GM23338 (cell line): ENCODE measurements around the gene HIF3A. TPM values are rescaled to one million over a fixed set of nuclear protein-coding genes. Genes with fewer than 3 reads are reported as not detected.

ENCODE experiments used
- ATAC-seq: fragments of 200-7000 bp; cut with Tn5 transposase; 3 replicates; pipeline ENCODE4 v1.9.1; 2020
- DNase-seq: peaks from one replicate; pipeline ENCODE4 v3.0.0-alpha.2; 2015; ENCODE audit warnings: low spot score
- H2AFZ ChIP-seq: fragments of 200-600 bp; sonication (generic); 2 replicates; pipeline ENCODE4 v1.8.0; 2016; ENCODE audit warnings: antibody characterized with exemption, mild to moderate bottlenecking, moderate library complexity
- H3F3A ChIP-seq: fragments of 200-600 bp; sonication (generic); replicated peaks from 2 replicates; pipeline ENCODE4 v1.8.0; 2017; ENCODE audit warnings: antibody characterized with exemption, mixed run types, low read depth
- H3K27ac ChIP-seq: fragments of 200-600 bp; sonication (generic); 2 replicates; pipeline ENCODE4 v1.6.1; 2016; ENCODE audit warnings: low read depth
- H3K27me3 ChIP-seq: fragments of 200-600 bp; sonication (generic); 2 replicates; pipeline ENCODE4 v1.8.0; 2016; ENCODE audit warnings: mild to moderate bottlenecking, mixed run types, moderate library complexity; ENCODE audit not compliant: insufficient read depth
- H3K36me3 ChIP-seq: fragments of 200-600 bp; sonication (generic); 2 replicates; pipeline ENCODE4 v1.8.0; 2016; ENCODE audit warnings: mild to moderate bottlenecking; ENCODE audit not compliant: insufficient read depth
- H3K4me1 ChIP-seq: fragments of 200-600 bp; sonication (generic); 2 replicates; pipeline ENCODE4 v1.8.0; 2016; ENCODE audit warnings: mild to moderate bottlenecking, moderate library complexity; ENCODE audit not compliant: insufficient read depth
- H3K4me2 ChIP-seq: fragments of 200-600 bp; sonication (generic); 2 replicates; pipeline ENCODE4 v1.7.1; 2017; ENCODE audit warnings: mixed run types
- H3K4me3 ChIP-seq: fragments of 200-600 bp; sonication (generic); 2 replicates; pipeline ENCODE4 v1.6.1; 2016; ENCODE audit warnings: mixed run types
- H3K79me2 ChIP-seq: fragments of 200-600 bp; sonication (generic); replicated peaks from 2 replicates; pipeline ENCODE4 v1.8.0; 2017; ENCODE audit warnings: mild to moderate bottlenecking; ENCODE audit not compliant: insufficient read depth
- H3K9me2 ChIP-seq: fragments of 200-600 bp; sonication (generic); 2 replicates; pipeline ENCODE4 v1.8.0; 2017; ENCODE audit not compliant: insufficient read depth
- H4K20me1 ChIP-seq: fragments of 200-600 bp; sonication (generic); replicated peaks from 2 replicates; pipeline ENCODE4 v1.8.0; 2017; ENCODE audit warnings: mild to moderate bottlenecking; ENCODE audit not compliant: insufficient read depth
- H3K27ac Mint-ChIP-seq: 2 replicates; pipeline ENCODE4 v1.8.0; 2020; ENCODE audit warnings: inconsistent platforms, mild to moderate bottlenecking, moderate library complexity, mixed read lengths
- H3K27me3 Mint-ChIP-seq: 3 replicates; pipeline ENCODE4 v1.8.0; 2022; ENCODE audit warnings: low read depth, mild to moderate bottlenecking, moderate library complexity, mixed read lengths, inconsistent platforms; ENCODE audit not compliant: insufficient read depth, poor library complexity
- H3K36me3 Mint-ChIP-seq: 3 replicates; pipeline ENCODE4 v1.8.0; 2021; ENCODE audit warnings: low read depth, mild to moderate bottlenecking, inconsistent platforms, moderate library complexity, mixed read lengths
- H3K4me1 Mint-ChIP-seq: 3 replicates; pipeline ENCODE4 v1.8.0; 2020; ENCODE audit warnings: mild to moderate bottlenecking, inconsistent platforms, mixed read lengths
- H3K4me3 Mint-ChIP-seq: 3 replicates; pipeline ENCODE4 v1.8.0; 2021; ENCODE audit warnings: moderate library complexity, mild to moderate bottlenecking, inconsistent platforms, mixed read lengths
- H3K9me3 Mint-ChIP-seq: 3 replicates; pipeline ENCODE4 v1.8.0; 2020; ENCODE audit warnings: moderate library complexity, mild to moderate bottlenecking, inconsistent platforms, mixed read lengths
- CREB1 ChIP-seq: fragments of 250-450 bp; sonication (Bioruptor Pico); IDR thresholded peaks from 2 replicates; pipeline ENCODE4 v1.5.0; 2020; ENCODE audit warnings: low read depth, mild to moderate bottlenecking, moderate library complexity
- EZH2 ChIP-seq: fragments of 200-600 bp; sonication (generic); IDR thresholded peaks from one replicate; pipeline ENCODE4 v1.8.0; 2017; ENCODE audit warnings: antibody characterized with exemption, mild to moderate bottlenecking, low read depth; ENCODE audit not compliant: unreplicated experiment
- EZH2phosphoT487 ChIP-seq: fragments of 200-600 bp; sonication (generic); IDR thresholded peaks from one replicate; pipeline ENCODE4 v1.8.1; 2018; ENCODE audit warnings: antibody characterized with exemption; ENCODE audit not compliant: unreplicated experiment
- JUNB ChIP-seq: IDR thresholded peaks from one replicate; pipeline ENCODE4 v1.6.1; 2016; ENCODE audit warnings: antibody characterized with exemption; ENCODE audit not compliant: unreplicated experiment
- POLR2AphosphoS5 ChIP-seq: IDR thresholded peaks from 2 replicates; pipeline ENCODE4 v1.6.1; 2016; ENCODE audit warnings: antibody characterized with exemption, low read depth
- ZNF114 ChIP-seq: fragments of 250-450 bp; sonication (Bioruptor Pico); IDR thresholded peaks from 2 replicates; pipeline ENCODE4 v1.5.0; 2020; ENCODE audit warnings: mild to moderate bottlenecking, moderate library complexity
- polyA plus RNA-seq: library from polyadenylated mRNA; unstranded; fragments of >200 nt; fragmentation: Nextera tagmentation; extraction: Ambion mirVana; gene quantifications from 2 replicates; pipeline ENCODE4 v1.2.1, GENCODE V29; 2016
- total RNA-seq: library from RNA; depleted of rRNA; stranded (reverse); fragments of >200 nt; shearing (Covaris generic); gene quantifications from 2 replicates; pipeline ENCODE4 v1.2.3, GENCODE V29; 2014
- TF ChIP-seq, protein P1 (sequence below), 2 experiments: fragments of 200-600 bp in 1 of 2; sonication (generic) in 1 of 2; conservative IDR thresholded peaks; 2 replicates each; pipeline versions ENCODE4 v1.5.1 to v1.6.1; 2016 to 2017; ENCODE audit warnings: antibody characterized with exemption in 2 of 2, low read depth in 2 of 2, mild to moderate bottlenecking in 2 of 2, moderate library complexity in 1 of 2
- TF ChIP-seq, protein P2 (sequence below): IDR thresholded peaks from one replicate; pipeline ENCODE4 v1.6.1; 2018; ENCODE audit warnings: antibody characterized with exemption; ENCODE audit not compliant: unreplicated experiment
- TF ChIP-seq, protein P3 (sequence below): fragments of 250-450 bp; sonication (Bioruptor Pico); IDR thresholded peaks from 2 replicates; pipeline ENCODE4 v1.5.0; 2020; ENCODE audit warnings: mild to moderate bottlenecking, moderate library complexity

The HIF3A gene
- total and polyA plus RNA-seq, 2 experiments from 2014 or later: 20.4 to 70.5 TPM

DNA sequence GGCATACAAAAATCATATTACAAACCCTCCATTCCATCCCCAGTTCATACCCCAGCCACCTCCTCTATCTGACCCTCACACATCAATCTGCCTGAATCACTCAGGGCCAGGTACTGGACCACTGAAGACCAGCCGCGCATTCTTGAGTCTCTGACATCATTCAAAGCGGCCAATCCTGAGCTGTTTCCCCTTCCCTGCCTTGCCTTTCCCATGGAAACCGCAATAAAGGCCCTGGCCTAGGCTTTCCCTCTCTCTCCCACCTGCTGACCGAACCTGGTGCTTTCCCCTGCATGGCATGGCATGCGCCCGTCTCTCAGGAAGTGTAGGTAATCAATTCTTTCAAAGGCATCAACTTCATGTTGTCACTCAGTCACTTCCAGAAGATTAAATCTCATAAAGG lies 17.7 kb upstream of the HIF3A start:
- peaks cover 18% of the 10 kb centered on the region for H3K9me3 Mint-ChIP-seq
- peaks cover 10% of the 10 kb centered on the region for H3K4me1 ChIP-seq
- TF ChIP-seq, protein P1, sequence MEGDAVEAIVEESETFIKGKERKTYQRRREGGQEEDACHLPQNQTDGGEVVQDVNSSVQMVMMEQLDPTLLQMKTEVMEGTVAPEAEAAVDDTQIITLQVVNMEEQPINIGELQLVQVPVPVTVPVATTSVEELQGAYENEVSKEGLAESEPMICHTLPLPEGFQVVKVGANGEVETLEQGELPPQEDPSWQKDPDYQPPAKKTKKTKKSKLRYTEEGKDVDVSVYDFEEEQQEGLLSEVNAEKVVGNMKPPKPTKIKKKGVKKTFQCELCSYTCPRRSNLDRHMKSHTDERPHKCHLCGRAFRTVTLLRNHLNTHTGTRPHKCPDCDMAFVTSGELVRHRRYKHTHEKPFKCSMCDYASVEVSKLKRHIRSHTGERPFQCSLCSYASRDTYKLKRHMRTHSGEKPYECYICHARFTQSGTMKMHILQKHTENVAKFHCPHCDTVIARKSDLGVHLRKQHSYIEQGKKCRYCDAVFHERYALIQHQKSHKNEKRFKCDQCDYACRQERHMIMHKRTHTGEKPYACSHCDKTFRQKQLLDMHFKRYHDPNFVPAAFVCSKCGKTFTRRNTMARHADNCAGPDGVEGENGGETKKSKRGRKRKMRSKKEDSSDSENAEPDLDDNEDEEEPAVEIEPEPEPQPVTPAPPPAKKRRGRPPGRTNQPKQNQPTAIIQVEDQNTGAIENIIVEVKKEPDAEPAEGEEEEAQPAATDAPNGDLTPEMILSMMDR (conservative IDR thresholded peaks at IDR 0.05; ENCODE audit: low read depth in 2 of 2): no peak
- TF ChIP-seq, protein P2, sequence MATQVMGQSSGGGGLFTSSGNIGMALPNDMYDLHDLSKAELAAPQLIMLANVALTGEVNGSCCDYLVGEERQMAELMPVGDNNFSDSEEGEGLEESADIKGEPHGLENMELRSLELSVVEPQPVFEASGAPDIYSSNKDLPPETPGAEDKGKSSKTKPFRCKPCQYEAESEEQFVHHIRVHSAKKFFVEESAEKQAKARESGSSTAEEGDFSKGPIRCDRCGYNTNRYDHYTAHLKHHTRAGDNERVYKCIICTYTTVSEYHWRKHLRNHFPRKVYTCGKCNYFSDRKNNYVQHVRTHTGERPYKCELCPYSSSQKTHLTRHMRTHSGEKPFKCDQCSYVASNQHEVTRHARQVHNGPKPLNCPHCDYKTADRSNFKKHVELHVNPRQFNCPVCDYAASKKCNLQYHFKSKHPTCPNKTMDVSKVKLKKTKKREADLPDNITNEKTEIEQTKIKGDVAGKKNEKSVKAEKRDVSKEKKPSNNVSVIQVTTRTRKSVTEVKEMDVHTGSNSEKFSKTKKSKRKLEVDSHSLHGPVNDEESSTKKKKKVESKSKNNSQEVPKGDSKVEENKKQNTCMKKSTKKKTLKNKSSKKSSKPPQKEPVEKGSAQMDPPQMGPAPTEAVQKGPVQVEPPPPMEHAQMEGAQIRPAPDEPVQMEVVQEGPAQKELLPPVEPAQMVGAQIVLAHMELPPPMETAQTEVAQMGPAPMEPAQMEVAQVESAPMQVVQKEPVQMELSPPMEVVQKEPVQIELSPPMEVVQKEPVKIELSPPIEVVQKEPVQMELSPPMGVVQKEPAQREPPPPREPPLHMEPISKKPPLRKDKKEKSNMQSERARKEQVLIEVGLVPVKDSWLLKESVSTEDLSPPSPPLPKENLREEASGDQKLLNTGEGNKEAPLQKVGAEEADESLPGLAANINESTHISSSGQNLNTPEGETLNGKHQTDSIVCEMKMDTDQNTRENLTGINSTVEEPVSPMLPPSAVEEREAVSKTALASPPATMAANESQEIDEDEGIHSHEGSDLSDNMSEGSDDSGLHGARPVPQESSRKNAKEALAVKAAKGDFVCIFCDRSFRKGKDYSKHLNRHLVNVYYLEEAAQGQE: no peak
- TF ChIP-seq ZNF114 (CRISPR knock-in tag): no peak
- no peak for TF ChIP-seq EZH2phosphoT487
- H3K36me3 Mint-ChIP-seq: peaks cover 11% of the 10 kb centered on the region
- DNase-seq: peak; percentile 60
- no peak overlapping the region for H3K27ac Mint-ChIP-seq
- peak overlapping the region; percentile 61 for H3K4me2 ChIP-seq
- H3K27me3 ChIP-seq: no peaks in the 10 kb centered on the region
- H3K9me2 ChIP-seq: no peaks in the 10 kb centered on the region
- 0 out of 2 replicates have a peak overlapping the region, but pooled peaks have one; percentile 87 for H3K27ac ChIP-seq
- ATAC-seq: peak; percentile 34
- H3K4me1 Mint-ChIP-seq: peaks cover 18% of the 10 kb centered on the region
- no peak overlapping the region; the same call in 1 of the 2 replicates for H2AFZ ChIP-seq
- H3K79me2 ChIP-seq: no peaks in the 10 kb centered on the region
- no peaks in the 10 kb centered on the region for H3K36me3 ChIP-seq
- no peak overlapping the region for H3K4me3 ChIP-seq
- no peak overlapping the region for H3K4me3 Mint-ChIP-seq
- 0 out of 2 replicates have a peak, but pooled peaks cover 5% of the 10 kb centered on the region for H3F3A ChIP-seq
- H4K20me1 ChIP-seq: no peaks in the 10 kb centered on the region
- peaks cover 1% of the 10 kb centered on the region for H3K27me3 Mint-ChIP-seq

DNA sequence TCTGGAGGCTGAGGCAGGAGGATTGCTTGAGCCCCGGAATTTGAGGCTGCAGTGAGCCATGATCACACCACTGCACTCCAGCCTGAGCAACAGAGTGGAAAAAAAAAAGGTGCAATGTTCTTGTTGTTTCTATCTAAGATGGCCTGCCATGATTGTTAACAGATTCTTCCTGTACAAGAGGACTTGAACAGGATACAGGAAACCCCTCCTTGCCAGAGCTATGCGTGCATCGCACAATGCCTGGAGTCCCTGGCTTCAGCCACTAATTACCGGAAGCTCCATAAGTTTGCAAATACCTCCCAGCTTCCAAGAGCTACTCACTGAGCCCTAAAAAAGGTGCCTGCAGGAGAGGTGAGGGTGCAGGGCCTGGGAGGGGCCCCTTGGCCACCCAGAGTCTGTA lies 13.1 kb upstream of the HIF3A start:
- Histone ChIP-seq H3K4me3 (no peak overlapping the region), H3K4me1 (peaks cover 3% of the 10 kb centered on the region), H3K27ac (no peak overlapping the region), H3K27me3 (no peaks in the 10 kb centered on the region), H3K4me2 (no peak overlapping the region), H2AFZ (peak overlapping the region; percentile 32; the same call in 1 of the 2 replicates), H3K9me2 (no peaks in the 10 kb centered on the region), H3F3A (0 out of 2 replicates have a peak, but pooled peaks cover 5% of the 10 kb centered on the region), H3K79me2 (no peaks in the 10 kb centered on the region), H3K36me3 (no peaks in the 10 kb centered on the region), H4K20me1 (no peaks in the 10 kb centered on the region)
- H3K36me3 Mint-ChIP-seq: no peaks in the 10 kb centered on the region
- ATAC-seq: no peak
- no peak overlapping the region for H3K4me3 Mint-ChIP-seq
- peaks cover 6% of the 10 kb centered on the region for H3K4me1 Mint-ChIP-seq
- H3K27me3 Mint-ChIP-seq: peaks cover 6% of the 10 kb centered on the region
- H3K9me3 Mint-ChIP-seq: no peaks in the 10 kb centered on the region
- no peak for DNase-seq
- H3K27ac Mint-ChIP-seq: no peak overlapping the region
- TF ChIP-seq EZH2 (no peak), CREB1 (CRISPR knock-in tag) (no peak), JUNB (no peak), POLR2AphosphoS5 (no peak), ZNF114 (CRISPR knock-in tag) (no peak)
- TF ChIP-seq, protein P3, sequence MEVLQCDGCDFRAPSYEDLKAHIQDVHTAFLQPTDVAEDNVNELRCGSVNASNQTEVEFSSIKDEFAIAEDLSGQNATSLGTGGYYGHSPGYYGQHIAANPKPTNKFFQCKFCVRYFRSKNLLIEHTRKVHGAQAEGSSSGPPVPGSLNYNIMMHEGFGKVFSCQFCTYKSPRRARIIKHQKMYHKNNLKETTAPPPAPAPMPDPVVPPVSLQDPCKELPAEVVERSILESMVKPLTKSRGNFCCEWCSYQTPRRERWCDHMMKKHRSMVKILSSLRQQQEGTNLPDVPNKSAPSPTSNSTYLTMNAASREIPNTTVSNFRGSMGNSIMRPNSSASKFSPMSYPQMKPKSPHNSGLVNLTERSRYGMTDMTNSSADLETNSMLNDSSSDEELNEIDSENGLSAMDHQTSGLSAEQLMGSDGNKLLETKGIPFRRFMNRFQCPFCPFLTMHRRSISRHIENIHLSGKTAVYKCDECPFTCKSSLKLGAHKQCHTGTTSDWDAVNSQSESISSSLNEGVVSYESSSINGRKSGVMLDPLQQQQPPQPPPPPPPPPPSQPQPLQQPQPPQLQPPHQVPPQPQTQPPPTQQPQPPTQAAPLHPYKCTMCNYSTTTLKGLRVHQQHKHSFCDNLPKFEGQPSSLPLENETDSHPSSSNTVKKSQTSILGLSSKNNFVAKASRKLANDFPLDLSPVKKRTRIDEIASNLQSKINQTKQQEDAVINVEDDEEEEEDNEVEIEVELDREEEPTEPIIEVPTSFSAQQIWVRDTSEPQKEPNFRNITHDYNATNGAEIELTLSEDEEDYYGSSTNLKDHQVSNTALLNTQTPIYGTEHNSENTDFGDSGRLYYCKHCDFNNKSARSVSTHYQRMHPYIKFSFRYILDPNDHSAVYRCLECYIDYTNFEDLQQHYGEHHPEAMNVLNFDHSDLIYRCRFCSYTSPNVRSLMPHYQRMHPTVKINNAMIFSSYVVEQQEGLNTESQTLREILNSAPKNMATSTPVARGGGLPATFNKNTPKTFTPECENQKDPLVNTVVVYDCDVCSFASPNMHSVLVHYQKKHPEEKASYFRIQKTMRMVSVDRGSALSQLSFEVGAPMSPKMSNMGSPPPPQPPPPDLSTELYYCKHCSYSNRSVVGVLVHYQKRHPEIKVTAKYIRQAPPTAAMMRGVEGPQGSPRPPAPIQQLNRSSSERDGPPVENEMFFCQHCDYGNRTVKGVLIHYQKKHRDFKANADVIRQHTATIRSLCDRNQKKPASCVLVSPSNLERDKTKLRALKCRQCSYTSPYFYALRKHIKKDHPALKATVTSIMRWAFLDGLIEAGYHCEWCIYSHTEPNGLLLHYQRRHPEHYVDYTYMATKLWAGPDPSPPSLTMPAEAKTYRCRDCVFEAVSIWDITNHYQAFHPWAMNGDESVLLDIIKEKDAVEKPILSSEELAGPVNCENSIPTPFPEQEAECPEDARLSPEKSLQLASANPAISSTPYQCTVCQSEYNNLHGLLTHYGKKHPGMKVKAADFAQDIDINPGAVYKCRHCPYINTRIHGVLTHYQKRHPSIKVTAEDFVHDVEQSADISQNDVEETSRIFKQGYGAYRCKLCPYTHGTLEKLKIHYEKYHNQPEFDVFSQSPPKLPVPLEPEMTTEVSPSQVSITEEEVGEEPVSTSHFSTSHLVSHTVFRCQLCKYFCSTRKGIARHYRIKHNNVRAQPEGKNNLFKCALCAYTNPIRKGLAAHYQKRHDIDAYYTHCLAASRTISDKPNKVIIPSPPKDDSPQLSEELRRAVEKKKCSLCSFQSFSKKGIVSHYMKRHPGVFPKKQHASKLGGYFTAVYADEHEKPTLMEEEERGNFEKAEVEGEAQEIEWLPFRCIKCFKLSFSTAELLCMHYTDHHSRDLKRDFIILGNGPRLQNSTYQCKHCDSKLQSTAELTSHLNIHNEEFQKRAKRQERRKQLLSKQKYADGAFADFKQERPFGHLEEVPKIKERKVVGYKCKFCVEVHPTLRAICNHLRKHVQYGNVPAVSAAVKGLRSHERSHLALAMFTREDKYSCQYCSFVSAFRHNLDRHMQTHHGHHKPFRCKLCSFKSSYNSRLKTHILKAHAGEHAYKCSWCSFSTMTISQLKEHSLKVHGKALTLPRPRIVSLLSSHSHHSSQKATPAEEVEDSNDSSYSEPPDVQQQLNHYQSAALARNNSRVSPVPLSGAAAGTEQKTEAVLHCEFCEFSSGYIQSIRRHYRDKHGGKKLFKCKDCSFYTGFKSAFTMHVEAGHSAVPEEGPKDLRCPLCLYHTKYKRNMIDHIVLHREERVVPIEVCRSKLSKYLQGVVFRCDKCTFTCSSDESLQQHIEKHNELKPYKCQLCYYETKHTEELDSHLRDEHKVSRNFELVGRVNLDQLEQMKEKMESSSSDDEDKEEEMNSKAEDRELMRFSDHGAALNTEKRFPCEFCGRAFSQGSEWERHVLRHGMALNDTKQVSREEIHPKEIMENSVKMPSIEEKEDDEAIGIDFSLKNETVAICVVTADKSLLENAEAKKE (CRISPR knock-in tag): no peak
